Measurements from ENCODE around the gene RNPEPL1. TPM values are rescaled to one million over a fixed set of nuclear protein-coding genes. Genes with fewer than 3 reads are reported as not detected.
A peak's percentile ranks its signal among the peaks of the same experiment; 100 is the strongest.

RNPEPL1 gene
- total and polyA plus RNA-seq, 2 experiments from 2014 or later = 11.1 to 23.0 TPM

GRCh38 chr2:240564561-240565332 lies 3.5 kb upstream of the RNPEPL1 start:
- H3K36me3 ChIP-seq (ENCODE audit: low read depth) = no peaks in the 10 kb centered on the region
- no peak overlapping the region for H3K4me3 ChIP-seq
- H3K27ac ChIP-seq = no peak overlapping the region
- H3F3A ChIP-seq (ENCODE audit: insufficient read depth) = peaks cover 21% of the 10 kb centered on the region
- H3K9me2 ChIP-seq (ENCODE audit: insufficient read depth) = no peaks in the 10 kb centered on the region
- H3K4me2 ChIP-seq (ENCODE audit: unreplicated experiment) = no peak overlapping the region
- in situ Hi-C loops (cut with MboI) = no loop called here
- H3K4me1 ChIP-seq (ENCODE audit: insufficient read depth) = peaks cover 31% of the 10 kb centered on the region
- H2AFZ ChIP-seq = no peak overlapping the region
- H3K27me3 ChIP-seq (replicated peaks; ENCODE audit: insufficient read depth) = no peaks in the 10 kb centered on the region
- TF ChIP-seq EZH2 (IDR thresholded peaks at IDR 0.05; ENCODE audit: insufficient read depth, poor library complexity, severe bottlenecking) (no peak), EZH2phosphoT487 (IDR thresholded peaks at IDR 0.05; ENCODE audit: insufficient read depth, low read depth) (no peak)
- no peaks in the 10 kb centered on the region for H4K20me1 ChIP-seq (ENCODE audit: insufficient read depth)
- peaks cover 9% of the 10 kb centered on the region for H3K79me2 ChIP-seq (ENCODE audit: insufficient read depth)
- no peaks in the 10 kb centered on the region for H3K9me3 ChIP-seq (ENCODE audit: low read depth)
- WGBS, 2 experiments (ENCODE audit: low coverage in 1 of 2, low lambda C conversion rate in 2 of 2, missing lambda C conversion rate in 2 of 2) = 97% methylated on average over 10 of the region's 10 CpGs
- H3K9ac ChIP-seq = no peak overlapping the region
- peak; percentile 23 for DNase-seq

GRCh38 chr2:240565333-240566202 lies 2.7 kb upstream of the RNPEPL1 start:
- in situ Hi-C loops (cut with MboI) = no loop called here
- Histone ChIP-seq H3K4me1 (ENCODE audit: insufficient read depth) (peaks cover 29% of the 10 kb centered on the region), H4K20me1 (ENCODE audit: insufficient read depth) (no peaks in the 10 kb centered on the region), H3K27me3 (replicated peaks; ENCODE audit: insufficient read depth) (no peaks in the 10 kb centered on the region), H2AFZ (peak overlapping the region; percentile 77), H3K4me3 (peak overlapping the region; percentile 54), H3F3A (ENCODE audit: insufficient read depth) (peaks cover 21% of the 10 kb centered on the region), H3K4me2 (ENCODE audit: unreplicated experiment) (peak overlapping the region; percentile 60), H3K9me2 (ENCODE audit: insufficient read depth) (no peaks in the 10 kb centered on the region), H3K79me2 (ENCODE audit: insufficient read depth) (0 out of 2 replicates have a peak, but pooled peaks cover 7% of the 10 kb centered on the region), H3K36me3 (ENCODE audit: low read depth) (no peaks in the 10 kb centered on the region), H3K27ac (peak overlapping the region; percentile 72), H3K9ac (peak overlapping the region; percentile 68), H3K9me3 (ENCODE audit: low read depth) (no peaks in the 10 kb centered on the region)
- 65% methylated on average over 25 to 26 of the region's 26 CpGs for WGBS, 2 experiments (ENCODE audit: low coverage in 1 of 2, low lambda C conversion rate in 2 of 2, missing lambda C conversion rate in 2 of 2)
- peak; percentile 86 for DNase-seq
- TF ChIP-seq EZH2 (IDR thresholded peaks at IDR 0.05; ENCODE audit: insufficient read depth, poor library complexity, severe bottlenecking) = no peak
- TF ChIP-seq EZH2phosphoT487 (IDR thresholded peaks at IDR 0.05; ENCODE audit: insufficient read depth, low read depth) = no peak

GRCh38 chr2:240566203-240567136 lies 1.8 kb upstream of the RNPEPL1 start:
- Histone ChIP-seq H3K9ac (peak overlapping the region; percentile 73), H3K9me2 (ENCODE audit: insufficient read depth) (no peaks in the 10 kb centered on the region), H3F3A (ENCODE audit: insufficient read depth) (peaks cover 17% of the 10 kb centered on the region), H3K4me3 (peak overlapping the region; percentile 82), H3K4me2 (ENCODE audit: unreplicated experiment) (peak overlapping the region; percentile 91), H3K27ac (peak overlapping the region; percentile 72), H4K20me1 (ENCODE audit: insufficient read depth) (no peaks in the 10 kb centered on the region), H3K79me2 (ENCODE audit: insufficient read depth) (0 out of 2 replicates have a peak, but pooled peaks cover 7% of the 10 kb centered on the region), H3K9me3 (ENCODE audit: low read depth) (no peaks in the 10 kb centered on the region), H3K27me3 (replicated peaks; ENCODE audit: insufficient read depth) (no peaks in the 10 kb centered on the region), H3K4me1 (ENCODE audit: insufficient read depth) (peaks cover 27% of the 10 kb centered on the region), H2AFZ (peak overlapping the region; percentile 77), H3K36me3 (ENCODE audit: low read depth) (no peaks in the 10 kb centered on the region)
- DNase-seq = peak; percentile 94
- 3 to 5% methylated on average over 21 to 35 of the region's 53 CpGs for WGBS, 2 experiments (ENCODE audit: low coverage in 1 of 2, low lambda C conversion rate in 2 of 2, missing lambda C conversion rate in 2 of 2)
- in situ Hi-C loops (cut with MboI) = no loop called here
- no peak for TF ChIP-seq EZH2 (IDR thresholded peaks at IDR 0.05; ENCODE audit: insufficient read depth, poor library complexity, severe bottlenecking)
- no peak for TF ChIP-seq EZH2phosphoT487 (IDR thresholded peaks at IDR 0.05; ENCODE audit: insufficient read depth, low read depth)

Measured in GM23248 (cell line).